Hepatocyte (in vitro differentiated cells): ENCODE results near the gene HJURP. TPM values are rescaled to one million over a fixed set of nuclear protein-coding genes. Genes with fewer than 3 reads are reported as not detected.

Source experiments
- DNase-seq: peaks from one replicate; pipeline ENCODE4 v3.0.0-alpha.2; 2016; ENCODE audit warnings: low spot score
- H2AFZ ChIP-seq: fragments of 200-600 bp; sonication (generic); 2 replicates; pipeline ENCODE4 v1.6.0; 2016; ENCODE audit warnings: antibody characterized with exemption, mild to moderate bottlenecking
- H3K27ac ChIP-seq: fragments of 200-600 bp; sonication (generic); 2 replicates; pipeline ENCODE4 v1.5.1; 2016; ENCODE audit warnings: mild to moderate bottlenecking
- H3K27me3 ChIP-seq: fragments of 200-600 bp; sonication (generic); 2 replicates; pipeline ENCODE4 v1.6.1; 2016
- H3K36me3 ChIP-seq: fragments of 200-600 bp; sonication (generic); replicated peaks from 2 replicates; pipeline ENCODE4 v1.5.1; 2016; ENCODE audit warnings: low read depth; ENCODE audit not compliant: insufficient read depth
- H3K4me1 ChIP-seq: fragments of 200-600 bp; sonication (generic); 2 replicates; pipeline ENCODE4 v1.5.1; 2016; ENCODE audit warnings: mild to moderate bottlenecking, moderate library complexity; ENCODE audit not compliant: insufficient read depth
- H3K4me2 ChIP-seq: fragments of 200-600 bp; sonication (generic); 2 replicates; pipeline ENCODE4 v1.6.0; 2016
- H3K4me3 ChIP-seq: fragments of 200-600 bp; sonication (generic); 2 replicates; pipeline ENCODE4 v1.5.1; 2016; ENCODE audit warnings: mild to moderate bottlenecking
- H3K79me2 ChIP-seq: fragments of 200-600 bp; sonication (generic); 2 replicates; pipeline ENCODE4 v1.6.0; 2017; ENCODE audit warnings: mild to moderate bottlenecking
- H3K9me2 ChIP-seq: fragments of 200-600 bp; sonication (generic); replicated peaks from 2 replicates; pipeline ENCODE4 v1.6.0; 2017; ENCODE audit warnings: mild to moderate bottlenecking; ENCODE audit not compliant: insufficient read depth
- H3K9me3 ChIP-seq: fragments of 200-600 bp; sonication (generic); 2 replicates; pipeline ENCODE4 v1.5.1; 2016; ENCODE audit warnings: low read depth, mild to moderate bottlenecking
- H4K20me1 ChIP-seq: fragments of 200-600 bp; sonication (generic); 2 replicates; pipeline ENCODE4 v1.6.0; 2016; ENCODE audit warnings: mild to moderate bottlenecking; ENCODE audit not compliant: insufficient read depth, poor library complexity, severe bottlenecking
- EZH2 ChIP-seq: fragments of 200-600 bp; sonication (generic); IDR thresholded peaks from 2 replicates; pipeline ENCODE4 v1.6.1; 2016; ENCODE audit warnings: antibody characterized with exemption, mild to moderate bottlenecking, borderline replicate concordance
- EZH2phosphoT487 ChIP-seq: fragments of 200-600 bp; sonication (generic); IDR thresholded peaks from one replicate; pipeline ENCODE4 v1.6.1; 2018; ENCODE audit warnings: antibody characterized with exemption, mild to moderate bottlenecking, low read depth, moderate library complexity; ENCODE audit not compliant: unreplicated experiment, severe bottlenecking
- WGBS: methylation state at CpG from one replicate; pipeline ENCODE4 v1.1.6; 2016; ENCODE audit warnings: low lambda C conversion rate; ENCODE audit errors: missing lambda C conversion rate; 5-methylcytosine and 5-hydroxymethylcytosine counted together
- polyA plus RNA-seq: library from polyadenylated mRNA; unstranded; fragments of >200 nt; fragmentation: Nextera tagmentation; extraction: Ambion mirVana; gene quantifications from 2 replicates; pipeline ENCODE4 v1.2.1, GENCODE V29; 2016
- total RNA-seq: library from RNA; depleted of rRNA; stranded (reverse); fragments of >200 nt; gene quantifications from 2 replicates; pipeline ENCODE4 v1.2.3, GENCODE V29; 2014
- TF ChIP-seq, protein P1 (sequence below): fragments of 200-600 bp; sonication (generic); IDR thresholded peaks from 2 replicates; pipeline ENCODE4 v1.5.1; 2016; ENCODE audit warnings: antibody characterized with exemption, mild to moderate bottlenecking; ENCODE audit not compliant: poor library complexity

HJURP gene
- total and polyA plus RNA-seq, 2 experiments from 2014 or later = 2.7 to 5.0 TPM

- Histone ChIP-seq H3K9me2 (no peaks in the 10 kb centered on the region), H2AFZ (no peak overlapping the region), H3K79me2 (no peaks in the 10 kb centered on the region), H3K36me3 (no peaks in the 10 kb centered on the region), H3K4me1 (peaks cover 6% of the 10 kb centered on the region), H3K27me3 (no peaks in the 10 kb centered on the region), H4K20me1 (no peaks in the 10 kb centered on the region), H3K9me3 (no peaks in the 10 kb centered on the region), H3K27ac (no peak overlapping the region), H3K4me3 (no peak overlapping the region), H3K4me2 (no peak overlapping the region)
- DNase-seq = no peak
- 94% methylated on average over 21 of the region's 21 CpGs for WGBS
- TF ChIP-seq, protein P1, sequence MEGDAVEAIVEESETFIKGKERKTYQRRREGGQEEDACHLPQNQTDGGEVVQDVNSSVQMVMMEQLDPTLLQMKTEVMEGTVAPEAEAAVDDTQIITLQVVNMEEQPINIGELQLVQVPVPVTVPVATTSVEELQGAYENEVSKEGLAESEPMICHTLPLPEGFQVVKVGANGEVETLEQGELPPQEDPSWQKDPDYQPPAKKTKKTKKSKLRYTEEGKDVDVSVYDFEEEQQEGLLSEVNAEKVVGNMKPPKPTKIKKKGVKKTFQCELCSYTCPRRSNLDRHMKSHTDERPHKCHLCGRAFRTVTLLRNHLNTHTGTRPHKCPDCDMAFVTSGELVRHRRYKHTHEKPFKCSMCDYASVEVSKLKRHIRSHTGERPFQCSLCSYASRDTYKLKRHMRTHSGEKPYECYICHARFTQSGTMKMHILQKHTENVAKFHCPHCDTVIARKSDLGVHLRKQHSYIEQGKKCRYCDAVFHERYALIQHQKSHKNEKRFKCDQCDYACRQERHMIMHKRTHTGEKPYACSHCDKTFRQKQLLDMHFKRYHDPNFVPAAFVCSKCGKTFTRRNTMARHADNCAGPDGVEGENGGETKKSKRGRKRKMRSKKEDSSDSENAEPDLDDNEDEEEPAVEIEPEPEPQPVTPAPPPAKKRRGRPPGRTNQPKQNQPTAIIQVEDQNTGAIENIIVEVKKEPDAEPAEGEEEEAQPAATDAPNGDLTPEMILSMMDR = no peak
- TF ChIP-seq EZH2 (no peak), EZH2phosphoT487 (no peak)
These were observed 32.1 kb downstream of the HJURP start for GRCh38 chr2:233822101-233822771.

GRCh38 chr2:233821709-233822100 lies 32.6 kb downstream of the HJURP start:
- Histone ChIP-seq H3K79me2 (no peaks in the 10 kb centered on the region), H3K4me1 (peaks cover 10% of the 10 kb centered on the region), H4K20me1 (no peaks in the 10 kb centered on the region), H3K36me3 (no peaks in the 10 kb centered on the region), H3K27me3 (no peaks in the 10 kb centered on the region), H3K4me2 (no peak overlapping the region), H3K27ac (no peak overlapping the region), H2AFZ (no peak overlapping the region), H3K4me3 (no peak overlapping the region), H3K9me3 (no peaks in the 10 kb centered on the region), H3K9me2 (no peaks in the 10 kb centered on the region)
- TF ChIP-seq, protein P1 = no peak
- TF ChIP-seq EZH2 = no peak
- TF ChIP-seq EZH2phosphoT487 = no peak
- WGBS = 95% methylated on average over 8 of the region's 8 CpGs
- no peak for DNase-seq

DNA sequence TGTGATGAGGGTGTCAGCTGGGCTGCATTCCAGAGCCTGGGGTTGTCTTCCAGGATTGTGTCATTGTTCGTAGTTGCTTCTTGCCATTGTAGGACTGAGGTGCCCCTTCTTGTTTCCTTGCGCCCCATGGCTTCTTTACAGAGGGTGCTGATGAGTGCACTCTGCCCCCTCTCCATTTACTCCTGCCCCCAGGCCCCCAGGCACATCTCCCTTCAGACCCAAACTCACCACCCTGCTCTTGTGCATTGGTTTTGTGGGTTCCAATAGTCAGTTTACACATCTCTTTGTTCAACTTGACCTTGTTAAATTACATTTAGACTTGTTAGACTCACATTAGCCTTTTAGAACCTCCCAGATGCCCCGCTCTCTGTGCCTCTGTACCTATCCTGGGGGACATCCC lies 33.1 kb downstream of the HJURP start:
- Histone ChIP-seq H3K9me3 (no peaks in the 10 kb centered on the region), H3K4me3 (no peak overlapping the region), H2AFZ (no peak overlapping the region), H3K4me2 (no peak overlapping the region), H4K20me1 (no peaks in the 10 kb centered on the region), H3K36me3 (no peaks in the 10 kb centered on the region), H3K79me2 (no peaks in the 10 kb centered on the region), H3K4me1 (peaks cover 10% of the 10 kb centered on the region), H3K27ac (no peak overlapping the region), H3K9me2 (no peaks in the 10 kb centered on the region), H3K27me3 (no peaks in the 10 kb centered on the region)
- TF ChIP-seq EZH2 = no peak
- no peak for TF ChIP-seq EZH2phosphoT487
- WGBS = 85% methylated on average over 3 of the region's 3 CpGs
- no peak for DNase-seq

DNA sequence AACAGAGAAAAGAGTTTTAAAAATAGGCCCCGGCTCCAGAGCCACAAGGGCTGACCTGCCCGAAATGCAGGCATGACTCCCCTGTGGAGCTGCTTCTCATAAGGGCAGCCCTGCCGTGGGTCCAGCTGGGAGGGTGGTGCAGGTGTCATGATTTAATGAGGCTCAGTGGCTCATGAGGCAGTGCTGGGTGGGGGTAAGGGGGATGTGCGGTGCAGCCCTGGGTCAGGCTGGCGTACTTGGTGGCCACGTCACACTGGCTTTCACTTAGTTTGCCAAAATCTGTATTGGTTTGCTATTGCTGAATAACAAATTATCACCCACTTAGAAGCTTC lies 33.6 kb downstream of the HJURP start:
- no peak overlapping the region for H3K4me3 ChIP-seq
- H4K20me1 ChIP-seq = no peaks in the 10 kb centered on the region
- DNase-seq = no peak
- H3K4me1 ChIP-seq = peaks cover 10% of the 10 kb centered on the region
- no peaks in the 10 kb centered on the region for H3K36me3 ChIP-seq
- H2AFZ ChIP-seq = no peak overlapping the region
- no peaks in the 10 kb centered on the region for H3K27me3 ChIP-seq
- no peak overlapping the region for H3K4me2 ChIP-seq
- no peaks in the 10 kb centered on the region for H3K79me2 ChIP-seq
- H3K27ac ChIP-seq = no peak overlapping the region
- H3K9me3 ChIP-seq = no peaks in the 10 kb centered on the region
- no peaks in the 10 kb centered on the region for H3K9me2 ChIP-seq
- 90% methylated on average over 6 of the region's 6 CpGs for WGBS
- TF ChIP-seq, protein P1 = no peak
- TF ChIP-seq EZH2 = no peak
- no peak for TF ChIP-seq EZH2phosphoT487
